HCT116 (cell line): ENCODE results near the gene CA12. TPM values are rescaled to one million over a fixed set of nuclear protein-coding genes. Genes with fewer than 3 reads are reported as not detected.

Source experiments
- ATAC-seq: fragments of 200-7000 bp; cut with Tn5 transposase; 2 replicates; pipeline ENCODE4 v1.9.1; 2020; ENCODE audit warnings: mild to moderate bottlenecking, moderate library complexity
- BruUV-seq: library from RNA; stranded (reverse); fragments of 400-500 nt; replicated peaks from 2 replicates; lab custom pipeline; 2021; lab: Mats Ljungman, UMichigan
- CTCF ChIA-PET: fragments of 300-600 bp; sonication (Branson Sonifier 250); formaldehyde crosslinking; loops from one replicate; lab custom pipeline; 2021; ENCODE audit warnings: antibody characterized with exemption; lab: Charles Lee
- POLR2A ChIA-PET: fragments of 300-600, 350-600 bp; sonication (Branson Sonifier 250); formaldehyde crosslinking; loops from one replicate; lab custom pipeline; 2021; ENCODE audit warnings: antibody characterized with exemption; lab: Charles Lee
- RAD21 ChIA-PET, 2 experiments: fragments of 300-600 bp; sonication (Branson Sonifier 250); formaldehyde crosslinking; loops; one replicate each; lab custom pipeline; 2023; ENCODE audit warnings: low total read pairs in 2 of 2; ENCODE audit not compliant: uncharacterized antibody in 2 of 2, unreplicated experiment in 2 of 2, low non-redundant PET in 1 of 2; lab: Charles Lee
- DNase-seq: peaks from one replicate; pipeline ENCODE4 v3.0.0-alpha.2; 2010; ENCODE audit warnings: low read depth, low spot score
- H2AFZ ChIP-seq: fragments of 200-600 bp; shearing (Covaris generic), sonication (generic); 2 replicates; pipeline ENCODE4 v1.6.1; 2017; ENCODE audit warnings: low read depth, mixed run types, mixed read lengths, antibody characterized with exemption, low read length; ENCODE audit not compliant: poor library complexity, severe bottlenecking
- H3K27ac ChIP-seq: 2 replicates; pipeline ENCODE4 v1.5.1; 2012; ENCODE audit warnings: low read depth, low read length
- H3K27me3 ChIP-seq: fragments of 200-600 bp; sonication (generic); 2 replicates; pipeline ENCODE4 v1.6.1; 2016; ENCODE audit warnings: mixed run types, low read length, mixed read lengths; ENCODE audit not compliant: insufficient read depth
- H3K36me3 ChIP-seq, 2 experiments: fragments of 200-500 bp in 1 of 2; fragments of 200-600 bp in 1 of 2; sonication (Bioruptor generic) in 1 of 2; sonication (generic) in 1 of 2; 2 replicates each; pipeline versions ENCODE4 v1.5.1 to v1.6.1; 2014 to 2016; ENCODE audit warnings: low read length in 2 of 2, inconsistent platforms in 1 of 2, mixed read lengths in 1 of 2, mixed run types in 1 of 2; ENCODE audit not compliant: insufficient read depth in 2 of 2, control insufficient read depth in 1 of 2
- H3K4me1 ChIP-seq, 2 experiments: fragments of 200-600 bp in 1 of 2; sonication (generic) in 1 of 2; 2 replicates each; pipeline versions ENCODE4 v1.5.1 to v1.6.1; 2012 to 2017; ENCODE audit warnings: low read length in 2 of 2, inconsistent platforms in 1 of 2, mild to moderate bottlenecking in 1 of 2, mixed read lengths in 1 of 2, mixed run types in 1 of 2, moderate library complexity in 1 of 2; ENCODE audit not compliant: insufficient read depth in 2 of 2, control insufficient read depth in 1 of 2
- H3K4me2 ChIP-seq: fragments of 200-600 bp; sonication (generic); 2 replicates; pipeline ENCODE4 v1.6.1; 2017; ENCODE audit warnings: mixed run types, low read length, mixed read lengths
- H3K4me3 ChIP-seq, 2 experiments: fragments of 200-600 bp in 1 of 2; sonication (generic) in 1 of 2; replicated peaks in 1 of 2; 2 replicates each; pipeline ENCODE4 v1.5.1; 2011 to 2016; ENCODE audit warnings: low read length in 2 of 2, control low read depth in 1 of 2, low read depth in 1 of 2, mild to moderate bottlenecking in 1 of 2, mixed read lengths in 1 of 2, mixed run types in 1 of 2
- H3K79me2 ChIP-seq: fragments of 200-600 bp; sonication (generic); 2 replicates; pipeline ENCODE4 v1.6.1; 2017; ENCODE audit warnings: mild to moderate bottlenecking, mixed run types, low read length, moderate library complexity, mixed read lengths; ENCODE audit not compliant: insufficient read depth
- H3K9ac ChIP-seq: fragments of 200-600 bp; sonication (generic); 2 replicates; pipeline ENCODE4 v1.6.1; 2016; ENCODE audit warnings: low read length, mixed read lengths
- H3K9me2 ChIP-seq: fragments of 200-600 bp; sonication (generic), shearing (Covaris generic); 2 replicates; pipeline ENCODE4 v1.6.1; 2017; ENCODE audit warnings: mixed run types, mild to moderate bottlenecking, moderate library complexity; ENCODE audit not compliant: insufficient read depth
- H3K9me3 ChIP-seq, 2 experiments: fragments of 200-500 bp in 1 of 2; fragments of 200-600 bp in 1 of 2; sonication (Bioruptor generic) in 1 of 2; sonication (generic) in 1 of 2; 2 replicates each; pipeline ENCODE4 v1.6.1; 2014 to 2017; ENCODE audit warnings: low read length in 2 of 2, mixed read lengths in 2 of 2, inconsistent platforms in 1 of 2, low read depth in 1 of 2, mild to moderate bottlenecking in 1 of 2, mixed run types in 1 of 2, moderate library complexity in 1 of 2; ENCODE audit not compliant: control insufficient read depth in 1 of 2, insufficient read depth in 1 of 2
- H4K20me1 ChIP-seq: fragments of 200-600 bp; sonication (generic), shearing (Covaris generic); 2 replicates; pipeline ENCODE4 v1.6.1; 2017; ENCODE audit warnings: mixed run types, mild to moderate bottlenecking, moderate library complexity; ENCODE audit not compliant: insufficient read depth
- CEBPB ChIP-seq: IDR thresholded peaks from 2 replicates; pipeline ENCODE4 v1.6.1; 2012; ENCODE audit warnings: low read depth
- EGR1 ChIP-seq: IDR thresholded peaks from 2 replicates; pipeline ENCODE4 v1.6.1; 2012; ENCODE audit warnings: low read depth
- EZH2 ChIP-seq: fragments of 200-600 bp; sonication (generic); IDR thresholded peaks from 2 replicates; pipeline ENCODE4 v1.6.1; 2017; ENCODE audit warnings: antibody characterized with exemption, mixed run types
- EZH2phosphoT487 ChIP-seq: fragments of 200-600 bp; IDR thresholded peaks from 2 replicates; pipeline ENCODE4 v1.6.1; 2018; ENCODE audit warnings: antibody characterized with exemption, borderline replicate concordance
- FOSL1 ChIP-seq: IDR thresholded peaks from 2 replicates; pipeline ENCODE4 v1.6.1; 2012; ENCODE audit warnings: low read depth
- POLR2A ChIP-seq: IDR thresholded peaks from 2 replicates; pipeline ENCODE4 v1.7.0; 2011; ENCODE audit warnings: borderline replicate concordance; ENCODE audit not compliant: insufficient read depth, insufficient read length; ENCODE audit errors: extremely low read depth
- RAD21 ChIP-seq: IDR thresholded peaks from 2 replicates; pipeline ENCODE4 v1.6.1; 2012; ENCODE audit warnings: low read depth, mild to moderate bottlenecking
- SRF ChIP-seq: IDR thresholded peaks from 2 replicates; pipeline ENCODE4 v1.6.1; 2012; ENCODE audit warnings: low read depth
- TCF7L2 ChIP-seq: IDR thresholded peaks from 2 replicates; pipeline ENCODE4 v1.7.0; 2011; ENCODE audit warnings: borderline replicate concordance, inconsistent platforms; ENCODE audit not compliant: insufficient read depth, insufficient read length; ENCODE audit errors: extremely low read depth
- intact Hi-C: fragments of 100-400 bp; cut with micrococcal nuclease; formaldehyde crosslinking; loops from 2 replicates; pipeline ENCODE4 v1.10.0; 2022
- total RNA-seq: library from RNA; stranded (reverse); gene quantifications from one replicate; pipeline ENCODE4 v1.2.1, GENCODE V29; 2021; ENCODE audit not compliant: unreplicated experiment
- TF ChIP-seq, protein P1 (sequence below): IDR thresholded peaks from 2 replicates; pipeline ENCODE4 v1.6.1; 2011; ENCODE audit warnings: mild to moderate bottlenecking, low read length, moderate library complexity; ENCODE audit not compliant: insufficient replicate concordance; ENCODE audit errors: extremely low read depth
- TF ChIP-seq, protein P2 (sequence below): IDR thresholded peaks from 2 replicates; pipeline ENCODE4 v1.6.1; 2012; ENCODE audit warnings: low read depth
- TF ChIP-seq, protein P3 (sequence below): IDR thresholded peaks from 2 replicates; pipeline ENCODE4 v1.6.1; 2012

The CA12 gene
- total RNA-seq, 1 experiment from 2014 or later = 1.8 TPM

DNA sequence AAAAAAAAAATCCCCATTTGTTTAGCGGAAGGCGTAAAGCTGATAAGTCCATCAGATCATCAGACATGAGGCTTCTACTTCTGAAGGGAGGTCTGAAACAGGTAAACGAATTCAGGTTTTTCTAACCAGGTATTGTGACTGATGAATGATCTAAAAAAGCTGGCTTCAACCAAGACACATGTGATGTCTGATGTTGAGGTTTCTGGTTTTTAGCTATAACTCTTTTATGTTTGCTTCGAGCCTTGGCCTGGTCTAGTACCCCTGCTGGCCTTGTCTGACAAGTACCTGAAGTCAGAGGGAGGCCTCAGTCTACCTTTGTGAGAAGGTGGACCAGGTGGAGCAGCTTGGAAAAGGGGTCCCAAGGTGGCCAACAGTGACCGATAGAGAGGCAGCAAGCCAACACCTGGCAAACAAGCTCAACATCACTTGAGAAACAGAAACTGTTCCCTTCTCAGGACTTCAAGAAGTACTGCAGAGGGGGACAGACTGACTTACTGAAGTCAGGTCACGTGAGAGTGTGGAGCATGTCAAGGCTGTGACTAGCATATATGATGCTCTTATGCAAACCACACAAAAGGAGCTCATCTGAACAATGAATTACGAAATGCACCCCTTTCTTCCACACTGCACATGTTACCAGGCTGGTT is 33.0 kb upstream of the CA12 start:
- no TSS peak for BruUV-seq
- TF ChIP-seq CEBPB = no peak
- TF ChIP-seq EZH2phosphoT487 = no peak
- TF ChIP-seq SRF = no peak
- no peak for TF ChIP-seq EGR1
- TF ChIP-seq EZH2 = no peak
- TF ChIP-seq POLR2A = no peak
- TF ChIP-seq TCF7L2 = no peak
- no peak for TF ChIP-seq FOSL1
- TF ChIP-seq, protein P1, sequence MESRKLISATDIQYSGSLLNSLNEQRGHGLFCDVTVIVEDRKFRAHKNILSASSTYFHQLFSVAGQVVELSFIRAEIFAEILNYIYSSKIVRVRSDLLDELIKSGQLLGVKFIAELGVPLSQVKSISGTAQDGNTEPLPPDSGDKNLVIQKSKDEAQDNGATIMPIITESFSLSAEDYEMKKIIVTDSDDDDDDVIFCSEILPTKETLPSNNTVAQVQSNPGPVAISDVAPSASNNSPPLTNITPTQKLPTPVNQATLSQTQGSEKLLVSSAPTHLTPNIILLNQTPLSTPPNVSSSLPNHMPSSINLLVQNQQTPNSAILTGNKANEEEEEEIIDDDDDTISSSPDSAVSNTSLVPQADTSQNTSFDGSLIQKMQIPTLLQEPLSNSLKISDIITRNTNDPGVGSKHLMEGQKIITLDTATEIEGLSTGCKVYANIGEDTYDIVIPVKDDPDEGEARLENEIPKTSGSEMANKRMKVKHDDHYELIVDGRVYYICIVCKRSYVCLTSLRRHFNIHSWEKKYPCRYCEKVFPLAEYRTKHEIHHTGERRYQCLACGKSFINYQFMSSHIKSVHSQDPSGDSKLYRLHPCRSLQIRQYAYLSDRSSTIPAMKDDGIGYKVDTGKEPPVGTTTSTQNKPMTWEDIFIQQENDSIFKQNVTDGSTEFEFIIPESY = no peak
- no peak for TF ChIP-seq RAD21
- TF ChIP-seq, protein P2, sequence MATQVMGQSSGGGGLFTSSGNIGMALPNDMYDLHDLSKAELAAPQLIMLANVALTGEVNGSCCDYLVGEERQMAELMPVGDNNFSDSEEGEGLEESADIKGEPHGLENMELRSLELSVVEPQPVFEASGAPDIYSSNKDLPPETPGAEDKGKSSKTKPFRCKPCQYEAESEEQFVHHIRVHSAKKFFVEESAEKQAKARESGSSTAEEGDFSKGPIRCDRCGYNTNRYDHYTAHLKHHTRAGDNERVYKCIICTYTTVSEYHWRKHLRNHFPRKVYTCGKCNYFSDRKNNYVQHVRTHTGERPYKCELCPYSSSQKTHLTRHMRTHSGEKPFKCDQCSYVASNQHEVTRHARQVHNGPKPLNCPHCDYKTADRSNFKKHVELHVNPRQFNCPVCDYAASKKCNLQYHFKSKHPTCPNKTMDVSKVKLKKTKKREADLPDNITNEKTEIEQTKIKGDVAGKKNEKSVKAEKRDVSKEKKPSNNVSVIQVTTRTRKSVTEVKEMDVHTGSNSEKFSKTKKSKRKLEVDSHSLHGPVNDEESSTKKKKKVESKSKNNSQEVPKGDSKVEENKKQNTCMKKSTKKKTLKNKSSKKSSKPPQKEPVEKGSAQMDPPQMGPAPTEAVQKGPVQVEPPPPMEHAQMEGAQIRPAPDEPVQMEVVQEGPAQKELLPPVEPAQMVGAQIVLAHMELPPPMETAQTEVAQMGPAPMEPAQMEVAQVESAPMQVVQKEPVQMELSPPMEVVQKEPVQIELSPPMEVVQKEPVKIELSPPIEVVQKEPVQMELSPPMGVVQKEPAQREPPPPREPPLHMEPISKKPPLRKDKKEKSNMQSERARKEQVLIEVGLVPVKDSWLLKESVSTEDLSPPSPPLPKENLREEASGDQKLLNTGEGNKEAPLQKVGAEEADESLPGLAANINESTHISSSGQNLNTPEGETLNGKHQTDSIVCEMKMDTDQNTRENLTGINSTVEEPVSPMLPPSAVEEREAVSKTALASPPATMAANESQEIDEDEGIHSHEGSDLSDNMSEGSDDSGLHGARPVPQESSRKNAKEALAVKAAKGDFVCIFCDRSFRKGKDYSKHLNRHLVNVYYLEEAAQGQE = no peak
- TF ChIP-seq, protein P3, sequence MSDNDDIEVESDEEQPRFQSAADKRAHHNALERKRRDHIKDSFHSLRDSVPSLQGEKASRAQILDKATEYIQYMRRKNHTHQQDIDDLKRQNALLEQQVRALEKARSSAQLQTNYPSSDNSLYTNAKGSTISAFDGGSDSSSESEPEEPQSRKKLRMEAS = no peak
- no peaks in the 10 kb centered on the region for H3K36me3 ChIP-seq
- no peaks in the 10 kb centered on the region for H3K9me2 ChIP-seq
- POLR2A ChIA-PET = no interaction called here
- DNase-seq = no peak
- H3K9ac ChIP-seq = no peak overlapping the region
- no peaks in the 10 kb centered on the region for H4K20me1 ChIP-seq
- H3K9me3 ChIP-seq = no peaks in the 10 kb centered on the region
- intact Hi-C loops = no loop called here
- RAD21 ChIA-PET = no interaction called here
- H3K27me3 ChIP-seq = peaks cover 3% of the 10 kb centered on the region; the same call in 1 of the 2 replicates
- CTCF ChIA-PET = no interaction called here
- H3K79me2 ChIP-seq = no peaks in the 10 kb centered on the region
- no peak for ATAC-seq
- no peaks in the 10 kb centered on the region for H3K4me1 ChIP-seq
- no peak overlapping the region for H3K4me3 ChIP-seq
- H3K4me2 ChIP-seq = no peak overlapping the region
- no peak overlapping the region for H3K27ac ChIP-seq
- H2AFZ ChIP-seq = no peak overlapping the region
